Endothelial cell of umbilical vein (primary cell): ENCODE results near the gene VANGL1. TPM values are rescaled to one million over a fixed set of nuclear protein-coding genes. Genes with fewer than 3 reads are reported as not detected.

Experiments used
- BruUV-seq: library from RNA; stranded (reverse); fragments of 400-500 nt; replicated peaks from 2 replicates; lab custom pipeline; 2021; lab: Mats Ljungman, UMichigan
- CTCF ChIA-PET: fragments of 300-600, 350-600 bp; sonication (Branson Sonifier 250); formaldehyde crosslinking; loops from one replicate; lab custom pipeline; 2021; ENCODE audit warnings: antibody characterized with exemption, inconsistent platforms; lab: Charles Lee
- POLR2A ChIA-PET: fragments of 300-600, 350-600 bp; sonication (Branson Sonifier 250); formaldehyde crosslinking; loops from one replicate; lab custom pipeline; 2021; ENCODE audit warnings: antibody characterized with exemption, inconsistent platforms; lab: Charles Lee
- DNase-seq: peaks from one replicate; pipeline ENCODE4 v3.0.0-alpha.2; 2011; ENCODE audit warnings: low read depth, low spot score
- FAIRE-seq: peaks from 2 replicates; lab custom pipeline; 2011; peaks lifted over from hg19 to GRCh38; lab: Jason Lieb, UNC
- H2AFZ ChIP-seq: 2 replicates; pipeline ENCODE4 v1.6.0; 2012; ENCODE audit warnings: low read depth, low read length, control low read depth, inconsistent platforms
- H3K27ac ChIP-seq: 2 replicates; pipeline ENCODE4 v1.5.1; 2011; ENCODE audit warnings: low read depth, mild to moderate bottlenecking, control low read depth, low read length, moderate library complexity; ENCODE audit not compliant: insufficient read depth
- H3K27me3 ChIP-seq, 2 experiments: 2 replicates each; pipeline versions ENCODE4 v1.6.0 to v1.6.1; 2011; ENCODE audit warnings: low read length in 2 of 2, mixed read lengths in 1 of 2; ENCODE audit not compliant: control insufficient read depth in 2 of 2, insufficient read depth in 2 of 2
- H3K36me3 ChIP-seq, 2 experiments: 2 replicates in 1 of 2; 3 replicates in 1 of 2; pipeline ENCODE4 v1.5.1; 2011; ENCODE audit warnings: low read length in 2 of 2, mild to moderate bottlenecking in 1 of 2, moderate library complexity in 1 of 2; ENCODE audit not compliant: control insufficient read depth in 2 of 2, insufficient read depth in 2 of 2; ENCODE audit errors: extremely low read depth in 1 of 2
- H3K4me1 ChIP-seq: 3 replicates; pipeline ENCODE4 v1.5.1; 2011; ENCODE audit warnings: mild to moderate bottlenecking, low read length; ENCODE audit not compliant: control insufficient read depth, insufficient read depth; ENCODE audit errors: extremely low read depth
- H3K4me2 ChIP-seq: 2 replicates; pipeline ENCODE4 v1.6.1; 2011; ENCODE audit warnings: low read length, control low read depth, mixed read lengths; ENCODE audit not compliant: insufficient read depth
- H3K4me3 ChIP-seq, 3 experiments: fragments of 200-600 bp in 1 of 3; sonication (generic), shearing (Covaris generic) in 1 of 3; replicated peaks in 1 of 3; 2 replicates each; pipeline ENCODE4 v1.5.1; 2011 to 2016; ENCODE audit warnings: control low read depth in 3 of 3, low read length in 3 of 3, mild to moderate bottlenecking in 2 of 3, inconsistent platforms in 1 of 3, low read depth in 1 of 3, moderate library complexity in 1 of 3; ENCODE audit not compliant: insufficient read depth in 1 of 3
- H3K79me2 ChIP-seq: 2 replicates; pipeline ENCODE4 v1.6.0; 2012; ENCODE audit warnings: low read length, inconsistent platforms; ENCODE audit not compliant: control insufficient read depth, insufficient read depth
- H3K9ac ChIP-seq: replicated peaks from 2 replicates; pipeline ENCODE3; 2011; ENCODE audit warnings: low read length, control low read depth; ENCODE audit not compliant: insufficient read depth; ENCODE audit errors: extremely low read depth
- H3K9me1 ChIP-seq: replicated peaks from 3 replicates; pipeline ENCODE4 v1.6.0; 2011; ENCODE audit warnings: mild to moderate bottlenecking, low read length; ENCODE audit not compliant: control insufficient read depth, insufficient read depth; ENCODE audit errors: extremely low read depth
- H3K9me3 ChIP-seq: replicated peaks from 2 replicates; pipeline ENCODE4 v1.5.1; 2012; ENCODE audit warnings: low read length, inconsistent platforms; ENCODE audit not compliant: control insufficient read depth, insufficient read depth
- H4K20me1 ChIP-seq: replicated peaks from 2 replicates; pipeline ENCODE3; 2011; ENCODE audit warnings: mild to moderate bottlenecking, low read length; ENCODE audit not compliant: control insufficient read depth, insufficient read depth; ENCODE audit errors: extremely low read depth
- CTCF ChIP-seq, 2 donors: IDR thresholded peaks; 1 replicate in 1 of 2; 2 replicates in 1 of 2; pipeline ENCODE4 v1.5.1; 2011; ENCODE audit warnings: low read length in 2 of 2, mild to moderate bottlenecking in 2 of 2, moderate library complexity in 2 of 2, control low read depth in 1 of 2, inconsistent platforms in 1 of 2, low read depth in 1 of 2; ENCODE audit not compliant: insufficient read depth in 1 of 2; ENCODE audit errors: extremely low read depth in 1 of 2
- EZH2 ChIP-seq: IDR thresholded peaks from 2 replicates; pipeline ENCODE4 v1.6.1; 2012; ENCODE audit warnings: borderline replicate concordance, low read depth, mild to moderate bottlenecking, moderate library complexity, low read length, inconsistent platforms; ENCODE audit not compliant: severe bottlenecking
- FOS ChIP-seq: IDR thresholded peaks from 2 replicates; pipeline ENCODE4 v1.6.1; 2011; ENCODE audit warnings: mild to moderate bottlenecking, low read length, moderate library complexity, borderline replicate concordance; ENCODE audit not compliant: insufficient read depth
- GATA2 ChIP-seq: IDR thresholded peaks from 2 replicates; pipeline ENCODE4 v1.7.0; 2011; ENCODE audit warnings: low read depth, mild to moderate bottlenecking, moderate library complexity, mixed read lengths, low read length; ENCODE audit not compliant: insufficient read length, insufficient read depth
- JUN ChIP-seq: IDR thresholded peaks from 2 replicates; pipeline ENCODE4 v1.6.1; 2011; ENCODE audit warnings: borderline replicate concordance, low read depth; ENCODE audit not compliant: insufficient read length, insufficient read depth
- MYC ChIP-seq: IDR thresholded peaks from one replicate; pipeline ENCODE4 v1.6.1; 2011; ENCODE audit warnings: mild to moderate bottlenecking, low read depth, low read length
- POLR2A ChIP-seq: IDR thresholded peaks from 2 replicates; pipeline ENCODE4 v1.6.1; 2012; ENCODE audit warnings: low read depth, mild to moderate bottlenecking, control low read depth, low read length
- POLR2AphosphoS5 ChIP-seq: IDR thresholded peaks from 2 replicates; pipeline ENCODE4 v1.6.1; 2012; ENCODE audit warnings: low read depth, mild to moderate bottlenecking, control low read depth, low read length, moderate library complexity; ENCODE audit not compliant: insufficient read depth
- dilution Hi-C: fragments of 300-500 bp; cut with MboI; formaldehyde crosslinking; loops from one replicate; pipeline ENCODE4 v1.15.0; 2019; ENCODE audit warnings: low sequenced_read_pairs; ENCODE audit not compliant: extremely low pct_ligation_motif_present
- intact Hi-C: fragments of 100-400 bp; cut with micrococcal nuclease; formaldehyde crosslinking; loops from one replicate; pipeline ENCODE4 v1.10.0; 2022
- polyA plus RNA-seq, 4 experiments: library from polyadenylated mRNA; depleted of rRNA in 3 of 4; stranded (reverse) in 3 of 4; unstranded in 1 of 4; fragments of >200 nt; gene quantifications; 2 replicates each; pipeline versions ENCODE4 v1.2.1 to v1.2.3, GENCODE V29; 2011 to 2012; ENCODE audit warnings: missing spikeins in 1 of 4
- total RNA-seq: library from RNA; stranded (reverse); gene quantifications from 2 replicates; pipeline ENCODE4 v1.2.3, GENCODE V29; 2021
- TF ChIP-seq, protein P1 (sequence below): IDR thresholded peaks from 2 replicates; pipeline ENCODE4 v1.6.1; 2011; ENCODE audit not compliant: insufficient read depth, insufficient read length

The VANGL1 gene
- total and polyA plus RNA-seq, 2 donors (not counting 3 experiments of a cell fraction or from before 2014, with no cell fraction given): 15.0 to 24.8 TPM

DNA sequence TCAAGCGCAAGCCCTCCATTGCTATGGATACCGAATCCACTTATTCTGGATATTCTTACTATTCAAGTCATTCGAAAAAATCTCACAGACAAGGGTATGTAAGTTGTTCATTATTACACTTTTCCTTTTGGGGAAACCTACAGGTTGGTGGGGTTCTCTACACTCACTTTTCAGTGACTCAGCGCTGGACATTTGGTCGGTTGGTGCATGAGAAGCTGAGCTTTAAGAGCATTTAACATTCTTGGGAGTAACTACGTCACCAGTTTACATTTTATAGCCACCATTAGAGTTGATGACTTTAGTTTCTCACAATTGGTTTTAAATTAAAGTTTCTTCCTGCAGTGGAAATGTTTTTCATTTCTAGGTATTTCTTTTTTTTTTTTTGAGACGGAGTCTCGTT is 9.6 kb downstream of the VANGL1 start:
- DNase-seq (no peak), FAIRE-seq (no peak)
- Histone ChIP-seq H3K4me3 (no peak overlapping the region), H3K9ac (no peak overlapping the region), H3K27ac (no peak overlapping the region), H3K79me2 (peaks cover 45% of the 10 kb centered on the region), H3K4me2 (no peak overlapping the region), H3K36me3 (peaks cover 3% of the 10 kb centered on the region in 2 experiments), H3K27me3 (no peaks in the 10 kb centered on the region), H3K4me1 (peaks cover 31% of the 10 kb centered on the region), H2AFZ (no peak overlapping the region), H3K9me3 (no peaks in the 10 kb centered on the region), H3K9me1 (no peaks in the 10 kb centered on the region), H4K20me1 (no peaks in the 10 kb centered on the region)
- BruUV-seq: no TSS peak
- TF ChIP-seq FOS (no peak), JUN (no peak), POLR2A (no peak), EZH2 (no peak), GATA2 (no peak), MYC (no peak), POLR2AphosphoS5 (no peak), CTCF (IDR thresholded peaks at IDR 0.05; ENCODE audit: extremely low read depth in 1 of 2, insufficient read depth in 1 of 2, low read depth in 1 of 2, low read length in 2 of 2) (no peak)
- TF ChIP-seq, protein P1, sequence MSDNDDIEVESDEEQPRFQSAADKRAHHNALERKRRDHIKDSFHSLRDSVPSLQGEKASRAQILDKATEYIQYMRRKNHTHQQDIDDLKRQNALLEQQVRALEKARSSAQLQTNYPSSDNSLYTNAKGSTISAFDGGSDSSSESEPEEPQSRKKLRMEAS: no peak
- intact Hi-C loops (no loop called here), dilution Hi-C loops (no loop called here)
- CTCF ChIA-PET: no interaction called here
- POLR2A ChIA-PET: no interaction called here
